ENCODE measurements around the gene PLXNB3. TPM values are rescaled to one million over a fixed set of nuclear protein-coding genes. Genes with fewer than 3 reads are reported as not detected.

PLXNB3 gene
- total and polyA plus RNA-seq, 4 donors = 0.11 to 0.69 (median 0.46) TPM

GRCh38 chrX:153775293-153776119 lies 11.5 kb downstream of the PLXNB3 start:
- no peak overlapping the region for H3K27ac ChIP-seq (ENCODE audit: low read depth in 1 of 2, low read length in 2 of 2)
- no peak overlapping the region for H3K4me3 ChIP-seq (ENCODE audit: low read depth in 1 of 3, low read length in 3 of 3)
- 92% methylated on average over 42 of the region's 42 CpGs for WGBS
- no peaks in the 10 kb centered on the region for H3K27me3 ChIP-seq (ENCODE audit: control insufficient read depth in 4 of 4, insufficient read depth in 4 of 4, low read length in 3 of 4)
- no peak overlapping the region for H3K9ac ChIP-seq (ENCODE audit: low read depth in 1 of 2, low read length in 2 of 2)
- H3K9me3 ChIP-seq (ENCODE audit: control insufficient read depth in 4 of 4, low read length in 3 of 4) = no peaks in the 10 kb centered on the region
- TF ChIP-seq SP1 (IDR thresholded peaks at IDR 0.05) (no peak), RAD21 (IDR thresholded peaks at IDR 0.05) (no peak)
- no peaks in the 10 kb centered on the region for H3K4me1 ChIP-seq (ENCODE audit: control insufficient read depth in 4 of 4, insufficient read depth in 4 of 4, low read length in 3 of 4)
- no peak for DNase-seq (ENCODE audit: low spot score)
- H3K36me3 ChIP-seq (ENCODE audit: control insufficient read depth in 4 of 4, insufficient read depth in 3 of 4, low read depth in 1 of 4, low read length in 3 of 4) = no peaks in the 10 kb centered on the region

GRCh38 chrX:153776120-153776599 lies 12.1 kb downstream of the PLXNB3 start:
- H3K9me3 ChIP-seq (ENCODE audit: control insufficient read depth in 4 of 4, low read length in 3 of 4) = no peaks in the 10 kb centered on the region
- no peak for DNase-seq (ENCODE audit: low spot score)
- H3K4me1 ChIP-seq (ENCODE audit: control insufficient read depth in 4 of 4, insufficient read depth in 4 of 4, low read length in 3 of 4) = no peaks in the 10 kb centered on the region
- no peaks in the 10 kb centered on the region for H3K36me3 ChIP-seq (ENCODE audit: control insufficient read depth in 4 of 4, insufficient read depth in 3 of 4, low read depth in 1 of 4, low read length in 3 of 4)
- no peaks in the 10 kb centered on the region for H3K27me3 ChIP-seq (ENCODE audit: control insufficient read depth in 4 of 4, insufficient read depth in 4 of 4, low read length in 3 of 4)
- H3K27ac ChIP-seq (ENCODE audit: low read depth in 1 of 2, low read length in 2 of 2) = no peak overlapping the region
- no peak overlapping the region for H3K9ac ChIP-seq (ENCODE audit: low read depth in 1 of 2, low read length in 2 of 2)
- H3K4me3 ChIP-seq (ENCODE audit: low read depth in 1 of 3, low read length in 3 of 3) = no peak overlapping the region
- TF ChIP-seq REST (IDR thresholded peaks at IDR 0.05) = no peak
- TF ChIP-seq HNF4A (conservative IDR thresholded peaks at IDR 0.05) = no peak
- no peak for TF ChIP-seq JUND (IDR thresholded peaks at IDR 0.05)
- no peak for TF ChIP-seq YY1 (IDR thresholded peaks at IDR 0.05)
- TF ChIP-seq CTCF (IDR thresholded peaks at IDR 0.05; ENCODE audit: low read depth, low read length, missing input control) = no peak
- TF ChIP-seq HNF4G (IDR thresholded peaks at IDR 0.05) = no peak
- no peak for TF ChIP-seq EGR1 (IDR thresholded peaks at IDR 0.05; ENCODE audit: low read depth in 2 of 2)
- TF ChIP-seq, protein P1, sequence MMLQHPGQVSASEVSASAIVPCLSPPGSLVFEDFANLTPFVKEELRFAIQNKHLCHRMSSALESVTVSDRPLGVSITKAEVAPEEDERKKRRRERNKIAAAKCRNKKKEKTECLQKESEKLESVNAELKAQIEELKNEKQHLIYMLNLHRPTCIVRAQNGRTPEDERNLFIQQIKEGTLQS (IDR thresholded peaks at IDR 0.05) = no peak
- no peak for TF ChIP-seq SP1 (IDR thresholded peaks at IDR 0.05)
- no peak for TF ChIP-seq MAX (IDR thresholded peaks at IDR 0.05)
- TF ChIP-seq TAF1 (conservative IDR thresholded peaks at IDR 0.05) = no peak
- TF ChIP-seq RAD21 (IDR thresholded peaks at IDR 0.05) = no peak
- no peak for TF ChIP-seq NR2F2 (IDR thresholded peaks at IDR 0.05)
- TF ChIP-seq RXRA (IDR thresholded peaks at IDR 0.05) = no peak
- TF ChIP-seq FOXA1 (IDR thresholded peaks at IDR 0.05) = no peak
- TF ChIP-seq, protein P2, sequence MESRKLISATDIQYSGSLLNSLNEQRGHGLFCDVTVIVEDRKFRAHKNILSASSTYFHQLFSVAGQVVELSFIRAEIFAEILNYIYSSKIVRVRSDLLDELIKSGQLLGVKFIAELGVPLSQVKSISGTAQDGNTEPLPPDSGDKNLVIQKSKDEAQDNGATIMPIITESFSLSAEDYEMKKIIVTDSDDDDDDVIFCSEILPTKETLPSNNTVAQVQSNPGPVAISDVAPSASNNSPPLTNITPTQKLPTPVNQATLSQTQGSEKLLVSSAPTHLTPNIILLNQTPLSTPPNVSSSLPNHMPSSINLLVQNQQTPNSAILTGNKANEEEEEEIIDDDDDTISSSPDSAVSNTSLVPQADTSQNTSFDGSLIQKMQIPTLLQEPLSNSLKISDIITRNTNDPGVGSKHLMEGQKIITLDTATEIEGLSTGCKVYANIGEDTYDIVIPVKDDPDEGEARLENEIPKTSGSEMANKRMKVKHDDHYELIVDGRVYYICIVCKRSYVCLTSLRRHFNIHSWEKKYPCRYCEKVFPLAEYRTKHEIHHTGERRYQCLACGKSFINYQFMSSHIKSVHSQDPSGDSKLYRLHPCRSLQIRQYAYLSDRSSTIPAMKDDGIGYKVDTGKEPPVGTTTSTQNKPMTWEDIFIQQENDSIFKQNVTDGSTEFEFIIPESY (IDR thresholded peaks at IDR 0.05) = no peak
- TF ChIP-seq GABPA (IDR thresholded peaks at IDR 0.05 in 1 of 2, conservative IDR thresholded peaks at IDR 0.05 in 1 of 2) = no peak
- WGBS = 74% methylated on average over 19 of the region's 20 CpGs
